SH-SY5Y (cell line): Measurements from ENCODE around the gene CPA5.

Source experiments
- GATA2 ChIP-seq: IDR thresholded peaks from 2 replicates; pipeline ENCODE4 v1.6.1; 2011; ENCODE audit warnings: mild to moderate bottlenecking, low read depth, low read length
- GATA3 ChIP-seq: IDR thresholded peaks from 2 replicates; pipeline ENCODE4 v1.6.1; 2011; ENCODE audit warnings: low read depth, mild to moderate bottlenecking, low read length, moderate library complexity

The CPA5 gene

GRCh38 chr7:130314305-130314704, 30.3 kb upstream of the CPA5 start:
- no peak for TF ChIP-seq GATA3
- TF ChIP-seq GATA2 = no peak

- no peak for TF ChIP-seq GATA2
Observed at GRCh38 chr7:130319541-130319940, 25.1 kb upstream of the CPA5 start.

GRCh38 chr7:130322615-130323014, 22.0 kb upstream of the CPA5 start:
- no peak for TF ChIP-seq GATA3
- no peak for TF ChIP-seq GATA2

- peak; percentile 72 for TF ChIP-seq GATA2
- 0 out of 2 replicates have a peak, but pooled peaks have one; percentile 31 for TF ChIP-seq GATA3
Observed at GRCh38 chr7:130324306-130324943, 20.2 kb upstream of the CPA5 start.

- TF ChIP-seq GATA3 = no peak
- peak; percentile 46 for TF ChIP-seq GATA2
Observed at GRCh38 chr7:130329681-130330080, 14.9 kb upstream of the CPA5 start.

GRCh38 chr7:130332259-130333053, 12.2 kb upstream of the CPA5 start:
- peak; percentile 76 for TF ChIP-seq GATA2
- TF ChIP-seq GATA3 = no peak

- TF ChIP-seq GATA2 (no peak), GATA3 (no peak)
Observed at GRCh38 chr7:130333832-130334231, 10.8 kb upstream of the CPA5 start.

- TF ChIP-seq GATA2 (no peak), GATA3 (no peak)
Observed at GRCh38 chr7:130334274-130334673, 10.3 kb upstream of the CPA5 start.

- TF ChIP-seq GATA2 = no peak
- TF ChIP-seq GATA3 = no peak
Observed at GRCh38 chr7:130337410-130337971, 7.1 kb upstream of the CPA5 start.

GRCh38 chr7:130338233-130338632, 6.4 kb upstream of the CPA5 start:
- TF ChIP-seq GATA2 = no peak
- TF ChIP-seq GATA3 = no peak

GRCh38 chr7:130341882-130342281, 2.7 kb upstream of the CPA5 start:
- TF ChIP-seq GATA3 (no peak), GATA2 (no peak)

GRCh38 chr7:130342701-130343380, 1.8 kb upstream of the CPA5 start:
- no peak for TF ChIP-seq GATA2
- TF ChIP-seq GATA3 = no peak

GRCh38 chr7:130345136-130345535, 520 bp downstream of the CPA5 start:
- TF ChIP-seq GATA2 = no peak
- no peak for TF ChIP-seq GATA3

- no peak for TF ChIP-seq GATA3
- TF ChIP-seq GATA2 = no peak
Observed at GRCh38 chr7:130345725-130346124, 1.1 kb downstream of the CPA5 start.
